Measurements from ENCODE around the gene ARL5B.

DNA sequence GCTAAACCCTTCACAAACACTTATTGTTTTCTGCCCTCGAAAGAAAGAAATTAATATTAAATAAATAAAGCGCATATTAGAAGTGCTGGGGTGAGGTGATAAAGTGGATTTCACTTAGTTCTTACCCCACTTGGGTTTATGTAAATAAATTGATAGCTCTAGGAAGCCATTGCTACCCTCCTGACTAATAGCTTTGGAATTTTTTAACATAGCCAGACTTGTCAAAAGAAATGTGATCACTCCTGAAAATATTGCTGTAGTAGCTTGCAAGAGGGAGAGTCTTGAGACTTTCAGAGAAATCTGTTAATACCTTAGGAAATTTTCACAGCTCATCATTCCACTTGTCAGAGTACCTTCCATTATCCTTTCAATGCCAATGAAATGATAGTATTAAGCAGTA is 7.6 kb downstream of the ARL5B start:
- TF ChIP-seq, protein P1, sequence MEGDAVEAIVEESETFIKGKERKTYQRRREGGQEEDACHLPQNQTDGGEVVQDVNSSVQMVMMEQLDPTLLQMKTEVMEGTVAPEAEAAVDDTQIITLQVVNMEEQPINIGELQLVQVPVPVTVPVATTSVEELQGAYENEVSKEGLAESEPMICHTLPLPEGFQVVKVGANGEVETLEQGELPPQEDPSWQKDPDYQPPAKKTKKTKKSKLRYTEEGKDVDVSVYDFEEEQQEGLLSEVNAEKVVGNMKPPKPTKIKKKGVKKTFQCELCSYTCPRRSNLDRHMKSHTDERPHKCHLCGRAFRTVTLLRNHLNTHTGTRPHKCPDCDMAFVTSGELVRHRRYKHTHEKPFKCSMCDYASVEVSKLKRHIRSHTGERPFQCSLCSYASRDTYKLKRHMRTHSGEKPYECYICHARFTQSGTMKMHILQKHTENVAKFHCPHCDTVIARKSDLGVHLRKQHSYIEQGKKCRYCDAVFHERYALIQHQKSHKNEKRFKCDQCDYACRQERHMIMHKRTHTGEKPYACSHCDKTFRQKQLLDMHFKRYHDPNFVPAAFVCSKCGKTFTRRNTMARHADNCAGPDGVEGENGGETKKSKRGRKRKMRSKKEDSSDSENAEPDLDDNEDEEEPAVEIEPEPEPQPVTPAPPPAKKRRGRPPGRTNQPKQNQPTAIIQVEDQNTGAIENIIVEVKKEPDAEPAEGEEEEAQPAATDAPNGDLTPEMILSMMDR (optimal IDR thresholded peaks at IDR 0.05 in 1 of 3, IDR thresholded peaks at IDR 0.05 in 1 of 3, conservative IDR thresholded peaks at IDR 0.05 in 1 of 3; ENCODE audit: extremely low read depth in 1 of 3, insufficient read depth in 2 of 3, low read length in 3 of 3): no peak
- TF ChIP-seq EZH2 (IDR thresholded peaks at IDR 0.05; ENCODE audit: low read length): no peak
